DMS79 treated with DMSO at 0.1 percent for 48 hours (cell line): Measurements from ENCODE around the gene SMOC1.

Source experiments
- DNase-seq: peaks from one replicate; lab custom pipeline; 2025; lab: John Stamatoyannopoulos, UW

Gene SMOC1

GRCh38 chr14:69943084-69943780, 64.0 kb downstream of the SMOC1 start:
- no peak for DNase-seq

GRCh38 chr14:69945347-69945746, 66.1 kb downstream of the SMOC1 start:
- no peak for DNase-seq

GRCh38 chr14:69945912-69946311, 66.7 kb downstream of the SMOC1 start:
- DNase-seq = no peak

DNA sequence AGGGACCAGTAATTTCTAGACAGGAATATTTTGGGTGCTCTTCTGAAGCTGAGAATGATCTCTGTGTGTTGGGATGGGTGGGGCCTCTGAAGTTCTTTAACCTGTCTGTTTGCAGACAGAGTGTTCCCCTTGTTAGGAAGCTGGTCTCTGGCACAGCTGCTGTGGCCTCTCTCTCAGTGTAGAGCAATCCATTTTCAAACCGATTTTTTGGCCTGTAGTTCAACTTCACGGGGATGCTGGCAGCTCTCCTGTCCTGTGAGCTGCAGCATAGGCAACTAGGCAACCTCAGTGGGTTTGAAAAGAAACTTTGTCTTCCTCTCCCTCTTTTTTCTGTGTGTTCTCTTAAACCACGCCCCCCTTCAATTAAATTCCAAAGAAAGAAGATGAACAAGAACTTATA, 69.1 kb downstream of the SMOC1 start:
- no peak for DNase-seq

- no peak for DNase-seq
These were observed 72.0 kb downstream of the SMOC1 start for GRCh38 chr14:69951263-69951662.

DNA sequence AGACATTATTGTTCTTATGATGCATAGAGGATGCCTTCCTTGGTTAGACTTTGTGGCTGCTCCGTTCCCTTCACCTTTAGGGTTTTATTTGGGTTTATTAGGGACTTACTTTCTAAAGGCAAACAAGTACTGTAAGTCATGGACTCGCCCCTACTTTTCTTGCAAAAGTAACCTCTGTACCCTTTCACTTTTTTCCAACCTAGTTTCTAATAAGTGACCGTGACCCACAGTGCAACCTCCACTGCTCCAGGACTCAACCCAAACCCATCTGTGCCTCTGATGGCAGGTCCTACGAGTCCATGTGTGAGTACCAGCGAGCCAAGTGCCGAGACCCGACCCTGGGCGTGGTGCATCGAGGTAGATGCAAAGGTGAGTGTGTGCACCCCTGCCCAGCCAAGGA, 72.7 kb downstream of the SMOC1 start:
- DNase-seq = no peak

- no peak for DNase-seq
These were observed 74.2 kb downstream of the SMOC1 start for GRCh38 chr14:69953266-69953915.

GRCh38 chr14:69955855-69956845, 76.9 kb downstream of the SMOC1 start:
- no peak for DNase-seq

GRCh38 chr14:69956970-69957369, 77.8 kb downstream of the SMOC1 start:
- no peak for DNase-seq

DNA sequence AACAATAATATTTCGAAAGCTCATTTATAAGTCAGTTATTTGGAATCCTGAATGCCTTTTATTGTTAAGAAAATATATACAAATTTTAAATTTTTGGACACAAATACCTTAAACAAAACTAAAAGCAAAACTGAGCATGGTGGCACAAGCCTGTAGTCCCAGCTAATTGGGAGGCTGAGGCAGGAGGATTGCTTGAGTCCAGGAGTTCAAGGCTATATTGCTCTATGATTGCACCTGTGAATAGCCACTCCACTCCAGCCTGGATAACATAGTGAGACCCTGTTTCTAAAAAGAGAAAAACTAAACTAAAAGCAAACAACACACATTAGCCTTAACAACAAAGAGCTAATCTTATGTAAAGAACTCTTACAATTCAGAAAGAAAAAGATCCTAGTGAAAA, 78.8 kb downstream of the SMOC1 start:
- DNase-seq = no peak

DNA sequence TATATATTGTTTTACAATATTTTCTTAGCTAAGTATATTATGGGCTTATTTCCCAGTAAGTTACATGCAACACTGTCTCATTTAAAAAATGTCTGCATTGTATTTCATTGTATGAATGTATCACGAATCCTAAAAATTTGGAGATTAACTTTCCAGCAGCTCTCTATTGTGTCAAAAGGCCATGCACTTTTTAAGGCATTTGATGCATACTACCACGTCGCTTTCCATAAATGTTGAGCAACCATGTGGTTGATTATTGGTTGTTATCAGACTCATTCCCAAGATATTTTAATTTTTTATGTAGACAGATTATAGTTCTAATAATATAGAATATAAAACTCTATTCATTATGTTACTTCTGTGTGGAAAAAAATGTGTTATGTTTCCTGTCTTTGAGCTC, 79.9 kb downstream of the SMOC1 start:
- no peak for DNase-seq

GRCh38 chr14:69960296-69960695, 81.1 kb downstream of the SMOC1 start:
- DNase-seq = no peak

DNA sequence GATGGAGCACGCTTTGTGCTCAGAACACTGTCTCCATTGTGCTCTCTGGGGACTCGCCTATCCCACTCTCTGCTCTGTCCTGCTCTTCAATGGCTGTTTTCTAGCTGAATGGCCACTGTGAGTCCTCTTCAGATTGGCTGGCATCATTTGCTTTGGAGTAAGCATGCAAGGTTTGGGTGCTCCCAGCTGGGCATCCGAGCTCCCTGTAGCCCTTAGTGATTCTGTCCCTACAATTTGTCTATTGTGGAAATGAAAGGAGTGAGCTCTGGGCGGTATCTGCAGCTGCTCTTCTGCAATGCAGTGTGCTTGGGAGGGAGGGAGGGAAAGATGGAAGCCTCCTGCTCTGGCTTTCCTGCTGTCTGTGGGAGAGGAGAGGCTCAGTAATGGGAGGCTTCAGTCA, 84.8 kb downstream of the SMOC1 start:
- DNase-seq = no peak

GRCh38 chr14:69964841-69965240, 85.6 kb downstream of the SMOC1 start:
- DNase-seq = no peak

GRCh38 chr14:69968132-69968531, 88.9 kb downstream of the SMOC1 start:
- DNase-seq = no peak

- no peak for DNase-seq
These were observed 89.5 kb downstream of the SMOC1 start for GRCh38 chr14:69968681-69969080.

DNA sequence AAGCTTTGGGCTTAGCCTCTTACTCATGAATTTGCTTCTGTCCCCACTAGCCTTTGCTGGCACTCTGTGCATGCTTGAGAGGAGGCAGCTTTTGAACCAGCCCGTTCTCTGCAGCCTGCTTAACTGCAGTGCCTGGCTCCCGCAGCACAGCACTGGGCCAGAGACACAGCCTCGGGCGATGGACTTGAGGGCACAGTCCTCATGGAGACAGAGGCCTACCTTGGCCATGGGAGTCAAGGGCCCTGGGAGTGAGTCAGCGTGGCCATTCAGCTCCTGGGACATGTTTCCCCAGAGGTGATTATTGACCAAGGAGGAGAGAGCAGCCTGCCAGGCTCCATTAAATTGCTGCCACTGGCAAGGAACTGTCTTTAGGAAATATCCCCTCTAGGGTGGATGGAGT, 93.5 kb downstream of the SMOC1 start:
- no peak for DNase-seq

DNA sequence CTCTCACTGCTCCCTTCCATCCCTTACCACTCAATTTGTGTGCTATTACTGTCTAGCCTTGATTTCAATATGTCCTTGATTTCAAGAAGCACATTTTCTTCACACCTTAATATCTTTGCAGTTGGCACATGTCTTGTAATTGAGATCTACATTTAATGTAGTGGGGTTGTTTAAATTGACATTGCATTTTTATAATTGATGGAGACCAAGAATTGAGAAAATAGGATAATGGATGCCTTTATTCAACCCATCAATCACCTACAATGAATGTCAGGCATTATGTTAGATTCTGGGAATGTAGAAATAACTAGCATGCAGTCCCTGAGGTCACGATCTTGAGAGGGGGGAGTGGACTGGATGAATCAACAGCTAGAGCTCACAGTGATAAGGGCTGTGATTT, 94.6 kb downstream of the SMOC1 start:
- DNase-seq = no peak

DNA sequence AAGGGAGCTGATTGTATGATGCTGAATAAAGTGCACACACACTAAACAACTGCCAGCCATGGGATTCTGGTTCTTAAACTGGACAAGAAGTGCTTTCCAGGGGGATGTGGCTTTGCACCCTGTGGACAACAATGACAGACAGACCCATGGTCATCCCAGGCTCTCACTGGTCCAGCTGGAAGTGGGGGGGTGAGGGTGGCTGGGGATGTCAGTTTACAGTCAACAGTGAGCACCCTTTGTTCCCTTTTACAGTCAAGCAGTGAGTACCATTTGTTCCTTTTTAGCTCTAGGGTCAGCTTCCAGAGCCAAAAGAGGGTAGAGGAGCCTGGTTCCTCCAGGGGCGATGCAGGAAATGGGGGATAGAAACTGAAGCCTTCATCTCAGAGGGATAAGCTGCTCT, 100.7 kb downstream of the SMOC1 start:
- no peak for DNase-seq

DNA sequence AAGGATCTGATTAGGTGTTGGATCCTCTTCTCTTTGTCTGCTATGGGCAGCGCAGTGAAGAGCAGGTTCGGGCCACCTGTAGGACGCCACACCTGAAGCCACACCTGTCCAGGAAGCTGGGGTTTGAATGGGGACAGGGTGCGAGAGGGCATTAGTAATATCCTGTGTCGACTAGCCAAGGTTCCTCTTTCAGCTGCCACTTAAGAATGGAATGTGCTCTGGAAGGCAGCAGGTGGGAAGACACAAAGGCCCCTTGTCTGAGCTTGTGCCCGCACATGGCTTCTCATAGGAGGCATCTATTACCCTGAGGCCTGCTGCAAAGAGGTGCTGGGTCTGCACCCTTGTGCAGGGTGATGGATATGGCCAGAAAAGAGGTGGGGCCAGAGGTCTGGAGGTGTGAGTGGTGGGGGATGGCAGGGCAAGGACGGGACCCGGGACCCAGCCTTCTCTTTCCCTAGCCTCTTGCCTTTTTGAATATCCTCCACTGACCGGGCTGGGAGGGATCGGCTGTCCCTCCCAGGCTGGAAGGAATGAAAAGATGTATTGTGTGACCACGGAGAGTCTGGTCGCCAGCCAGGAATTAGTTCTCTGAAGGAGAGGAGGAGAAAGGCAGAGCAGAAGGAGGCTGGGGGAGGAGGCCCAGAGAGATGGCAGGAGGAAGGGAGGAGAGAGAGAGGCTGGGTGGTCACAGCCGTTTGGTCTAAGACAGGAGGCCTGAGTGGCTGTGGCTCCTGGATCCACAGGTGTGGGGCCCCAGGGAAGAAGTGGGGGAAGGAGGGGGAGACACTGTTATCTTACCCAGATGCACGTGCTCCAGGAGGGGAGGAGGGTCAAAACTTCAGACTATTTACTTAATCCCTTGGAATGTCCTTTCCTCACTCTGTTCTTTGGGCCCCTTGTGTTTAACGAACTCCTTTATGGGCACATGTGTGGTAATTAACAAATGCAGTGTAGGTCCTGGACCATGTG, 101.5 kb downstream of the SMOC1 start:
- no peak for DNase-seq

DNA sequence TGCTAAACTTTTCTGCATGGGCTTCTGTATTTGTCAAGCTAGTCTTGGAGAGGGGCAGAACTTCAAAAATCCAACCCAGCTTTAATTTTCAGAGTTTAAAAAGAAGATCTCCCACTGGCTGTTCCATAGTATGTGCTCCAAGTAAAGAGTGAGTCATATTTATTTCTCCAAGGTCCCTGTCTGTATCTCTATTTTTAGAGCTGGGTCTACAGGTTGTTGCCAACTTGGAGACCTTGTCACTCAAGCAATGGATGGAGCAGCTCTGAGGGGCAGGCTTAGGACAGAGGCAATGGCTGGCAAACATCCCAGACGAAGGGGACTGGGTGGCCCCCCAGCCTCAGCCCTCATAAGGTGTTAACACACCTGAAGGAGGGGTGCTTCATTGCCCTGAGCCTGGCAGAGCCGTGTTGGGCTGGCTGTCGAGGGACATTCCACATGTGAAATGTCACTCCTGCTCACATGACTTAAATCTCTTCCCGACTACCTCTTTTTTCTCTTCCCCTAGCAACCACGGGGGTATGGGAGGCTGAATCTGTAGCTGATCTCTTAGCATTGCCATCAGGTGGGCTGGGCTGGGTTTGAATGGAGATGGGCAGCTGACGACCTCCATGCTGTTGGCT, 103.1 kb downstream of the SMOC1 start:
- DNase-seq = no peak
